ENCODE measurements around the gene ADAMTS8.

GRCh38 chr11:130433357-130433756 lies 4.9 kb upstream of the ADAMTS8 start:
- TF ChIP-seq TAF1 (IDR thresholded peaks at IDR 0.05; ENCODE audit: borderline replicate concordance, low read depth, low read length), result no peak
- TF ChIP-seq CTCF (IDR thresholded peaks at IDR 0.05), result no peak
- no peak for TF ChIP-seq TEAD4 (IDR thresholded peaks at IDR 0.05; ENCODE audit: borderline replicate concordance, insufficient read depth)
- TF ChIP-seq SMC3 (IDR thresholded peaks at IDR 0.05; ENCODE audit: low read depth, low read length), result no peak
- TF ChIP-seq POLR2AphosphoS5 (IDR thresholded peaks at IDR 0.05; ENCODE audit: low read depth, low read length), result no peak
- no peak for TF ChIP-seq FOXJ3 (CRISPR knock-in tag; IDR thresholded peaks at IDR 0.05)
- TF ChIP-seq ZBTB33 (IDR thresholded peaks at IDR 0.05; ENCODE audit: borderline replicate concordance, low read depth), result no peak
- no peak for TF ChIP-seq GABPA (IDR thresholded peaks at IDR 0.05; ENCODE audit: low read depth)
- TF ChIP-seq EP300 (IDR thresholded peaks at IDR 0.05; ENCODE audit: borderline replicate concordance in 1 of 2, low read depth in 1 of 2, low read length in 1 of 2), result no peak
- TF ChIP-seq CHD2 (IDR thresholded peaks at IDR 0.05; ENCODE audit: low read length, partially characterized antibody), result no peak
